ENCODE measurements around the gene RAD51B.

DNA sequence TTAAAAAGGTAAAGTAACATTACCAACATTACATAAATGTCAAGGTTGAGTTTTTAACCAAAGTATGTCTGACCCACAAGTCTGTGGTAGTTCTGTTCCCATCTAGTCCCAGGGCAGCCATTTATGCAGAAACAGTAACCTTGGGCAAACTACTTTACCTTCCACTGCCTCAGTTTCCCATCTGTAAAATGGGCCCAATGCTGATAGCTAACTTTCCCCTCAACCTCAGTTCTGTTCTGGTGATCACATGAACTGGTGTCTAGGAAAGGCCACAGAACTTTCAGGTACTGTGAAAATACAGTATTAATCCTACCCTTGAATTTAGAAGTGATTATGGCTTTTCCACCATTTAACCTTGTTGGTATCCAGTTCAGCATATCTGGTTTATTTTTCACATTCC lies 859.7 kb downstream of the RAD51B start:
- no peak for TF ChIP-seq CTCF (IDR thresholded peaks at IDR 0.05; ENCODE audit: poor library complexity)
- TF ChIP-seq EZH2 (IDR thresholded peaks at IDR 0.05; ENCODE audit: borderline replicate concordance): no peak

All from hepatocyte (in vitro differentiated cells).